ENCODE data around the gene DNAJC6.

DNAJC6 gene

GRCh38 chr1:65420590-65421350 lies 111.4 kb downstream of the DNAJC6 start, which contains the start of the genes LEPR and LEPROT:
Gene LEPR, plus strand, starts transcription at chr1:65420668. Its CDS starts 144,898 bp downstream, at chr1:65565566.
Gene LEPROT, plus strand, starts transcription at chr1:65420668. Its CDS starts 57 bp downstream, at chr1:65420725.
- DNase-seq (ENCODE audit: low spot score), result no peak
- peak within 1 kb of the TSS; percentile 97 to 99 for H3K27ac ChIP-seq
- TF ChIP-seq CTCF (IDR thresholded peaks at IDR 0.05), result no peak
- H3K4me3 ChIP-seq, result peak within 1 kb of the TSS; percentile 95

- Histone ChIP-seq H3K4me3 (peak overlapping the region; percentile 95), H3K27ac (peak overlapping the region; percentile 97 to 99)
- DNase-seq (ENCODE audit: low spot score), result no peak
- no peak for TF ChIP-seq CTCF (IDR thresholded peaks at IDR 0.05)
Observed at GRCh38 chr1:65421351-65422025, 112.1 kb downstream of the DNAJC6 start.

GRCh38 chr1:65422241-65423203 lies 113.2 kb downstream of the DNAJC6 start:
- DNase-seq (ENCODE audit: low spot score), result no peak
- peak overlapping the region; percentile 97 to 99 for H3K27ac ChIP-seq
- TF ChIP-seq CTCF (IDR thresholded peaks at IDR 0.05), result no peak
- H3K4me3 ChIP-seq, result peak overlapping the region; percentile 95

GRCh38 chr1:65423884-65424572 lies 114.7 kb downstream of the DNAJC6 start:
- no peak for DNase-seq (ENCODE audit: low spot score)
- Histone ChIP-seq H3K4me3 (no peak overlapping the region), H3K27ac (no peak overlapping the region)
- TF ChIP-seq CTCF (IDR thresholded peaks at IDR 0.05), result no peak

GRCh38 chr1:65424573-65424889 lies 115.2 kb downstream of the DNAJC6 start:
- TF ChIP-seq CTCF (IDR thresholded peaks at IDR 0.05), result no peak
- no peak overlapping the region for H3K4me3 ChIP-seq
- DNase-seq (ENCODE audit: low spot score), result no peak
- no peak overlapping the region for H3K27ac ChIP-seq

GRCh38 chr1:65425006-65425405 lies 115.7 kb downstream of the DNAJC6 start:
- Histone ChIP-seq H3K27ac (no peak overlapping the region), H3K4me3 (no peak overlapping the region)
- no peak for TF ChIP-seq CTCF (IDR thresholded peaks at IDR 0.05)
- no peak for DNase-seq (ENCODE audit: low spot score)
